ENCODE data around the gene GNA12. TPM values are rescaled to one million over a fixed set of nuclear protein-coding genes. Genes with fewer than 3 reads are reported as not detected.

GNA12 gene
- total and polyA plus RNA-seq, 4 donors = 3.7 to 19.0 (median 11.3) TPM

DNA sequence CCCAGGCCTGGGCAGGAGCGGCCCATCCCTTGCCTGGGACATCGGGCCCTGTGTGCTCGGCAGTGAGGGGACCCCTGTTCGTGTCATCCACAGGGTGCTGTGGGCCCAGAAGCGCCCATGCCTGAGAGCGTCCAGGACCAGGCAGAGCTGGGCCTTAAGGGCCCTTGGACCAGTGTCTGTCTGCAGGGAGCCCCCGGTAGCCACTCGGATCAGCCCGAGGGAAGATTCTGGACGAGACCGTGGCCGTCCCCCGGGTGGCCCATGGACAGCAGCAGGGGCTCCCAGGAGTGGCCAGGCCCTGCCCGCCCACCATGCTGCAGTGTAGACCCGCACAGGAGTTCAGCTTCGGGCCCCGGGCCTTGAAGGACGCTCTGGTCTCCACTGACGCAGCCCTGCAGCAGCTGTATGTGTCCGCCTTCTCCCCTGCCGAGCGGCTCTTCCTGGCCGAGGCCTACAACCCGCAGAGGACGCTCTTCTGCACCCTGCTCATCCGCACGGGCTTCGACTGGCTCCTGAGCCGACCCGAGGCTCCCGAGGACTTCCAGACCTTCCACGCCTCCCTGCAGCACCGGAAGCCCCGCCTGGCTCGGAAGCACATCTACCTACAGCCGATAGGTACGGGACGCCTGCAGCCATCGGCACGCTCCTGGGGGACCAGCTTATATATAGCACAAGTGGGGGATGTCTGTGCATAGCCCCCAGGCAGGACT, 143.8 kb downstream of the GNA12 start:
- TF ChIP-seq FOXA1 (IDR thresholded peaks at IDR 0.05) (no peak), MAX (IDR thresholded peaks at IDR 0.05) (no peak), NR2F2 (IDR thresholded peaks at IDR 0.05) (no peak), HNF4G (IDR thresholded peaks at IDR 0.05) (no peak), YY1 (IDR thresholded peaks at IDR 0.05) (no peak), GABPA (IDR thresholded peaks at IDR 0.05 in 1 of 2, conservative IDR thresholded peaks at IDR 0.05 in 1 of 2) (no peak), CTCF (IDR thresholded peaks at IDR 0.05; ENCODE audit: low read depth, low read length, missing input control) (no peak), HNF4A (conservative IDR thresholded peaks at IDR 0.05) (no peak), JUND (IDR thresholded peaks at IDR 0.05) (no peak), SP1 (IDR thresholded peaks at IDR 0.05) (no peak)
- TF ChIP-seq, protein P1, sequence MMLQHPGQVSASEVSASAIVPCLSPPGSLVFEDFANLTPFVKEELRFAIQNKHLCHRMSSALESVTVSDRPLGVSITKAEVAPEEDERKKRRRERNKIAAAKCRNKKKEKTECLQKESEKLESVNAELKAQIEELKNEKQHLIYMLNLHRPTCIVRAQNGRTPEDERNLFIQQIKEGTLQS (IDR thresholded peaks at IDR 0.05) = no peak
- TF ChIP-seq, protein P2, sequence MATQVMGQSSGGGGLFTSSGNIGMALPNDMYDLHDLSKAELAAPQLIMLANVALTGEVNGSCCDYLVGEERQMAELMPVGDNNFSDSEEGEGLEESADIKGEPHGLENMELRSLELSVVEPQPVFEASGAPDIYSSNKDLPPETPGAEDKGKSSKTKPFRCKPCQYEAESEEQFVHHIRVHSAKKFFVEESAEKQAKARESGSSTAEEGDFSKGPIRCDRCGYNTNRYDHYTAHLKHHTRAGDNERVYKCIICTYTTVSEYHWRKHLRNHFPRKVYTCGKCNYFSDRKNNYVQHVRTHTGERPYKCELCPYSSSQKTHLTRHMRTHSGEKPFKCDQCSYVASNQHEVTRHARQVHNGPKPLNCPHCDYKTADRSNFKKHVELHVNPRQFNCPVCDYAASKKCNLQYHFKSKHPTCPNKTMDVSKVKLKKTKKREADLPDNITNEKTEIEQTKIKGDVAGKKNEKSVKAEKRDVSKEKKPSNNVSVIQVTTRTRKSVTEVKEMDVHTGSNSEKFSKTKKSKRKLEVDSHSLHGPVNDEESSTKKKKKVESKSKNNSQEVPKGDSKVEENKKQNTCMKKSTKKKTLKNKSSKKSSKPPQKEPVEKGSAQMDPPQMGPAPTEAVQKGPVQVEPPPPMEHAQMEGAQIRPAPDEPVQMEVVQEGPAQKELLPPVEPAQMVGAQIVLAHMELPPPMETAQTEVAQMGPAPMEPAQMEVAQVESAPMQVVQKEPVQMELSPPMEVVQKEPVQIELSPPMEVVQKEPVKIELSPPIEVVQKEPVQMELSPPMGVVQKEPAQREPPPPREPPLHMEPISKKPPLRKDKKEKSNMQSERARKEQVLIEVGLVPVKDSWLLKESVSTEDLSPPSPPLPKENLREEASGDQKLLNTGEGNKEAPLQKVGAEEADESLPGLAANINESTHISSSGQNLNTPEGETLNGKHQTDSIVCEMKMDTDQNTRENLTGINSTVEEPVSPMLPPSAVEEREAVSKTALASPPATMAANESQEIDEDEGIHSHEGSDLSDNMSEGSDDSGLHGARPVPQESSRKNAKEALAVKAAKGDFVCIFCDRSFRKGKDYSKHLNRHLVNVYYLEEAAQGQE (IDR thresholded peaks at IDR 0.05) = no peak
- TF ChIP-seq, protein P3, sequence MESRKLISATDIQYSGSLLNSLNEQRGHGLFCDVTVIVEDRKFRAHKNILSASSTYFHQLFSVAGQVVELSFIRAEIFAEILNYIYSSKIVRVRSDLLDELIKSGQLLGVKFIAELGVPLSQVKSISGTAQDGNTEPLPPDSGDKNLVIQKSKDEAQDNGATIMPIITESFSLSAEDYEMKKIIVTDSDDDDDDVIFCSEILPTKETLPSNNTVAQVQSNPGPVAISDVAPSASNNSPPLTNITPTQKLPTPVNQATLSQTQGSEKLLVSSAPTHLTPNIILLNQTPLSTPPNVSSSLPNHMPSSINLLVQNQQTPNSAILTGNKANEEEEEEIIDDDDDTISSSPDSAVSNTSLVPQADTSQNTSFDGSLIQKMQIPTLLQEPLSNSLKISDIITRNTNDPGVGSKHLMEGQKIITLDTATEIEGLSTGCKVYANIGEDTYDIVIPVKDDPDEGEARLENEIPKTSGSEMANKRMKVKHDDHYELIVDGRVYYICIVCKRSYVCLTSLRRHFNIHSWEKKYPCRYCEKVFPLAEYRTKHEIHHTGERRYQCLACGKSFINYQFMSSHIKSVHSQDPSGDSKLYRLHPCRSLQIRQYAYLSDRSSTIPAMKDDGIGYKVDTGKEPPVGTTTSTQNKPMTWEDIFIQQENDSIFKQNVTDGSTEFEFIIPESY (IDR thresholded peaks at IDR 0.05) = no peak
- no peaks in the 10 kb centered on the region for H3K9me3 ChIP-seq (ENCODE audit: control insufficient read depth in 4 of 4, low read length in 3 of 4)
- no peak overlapping the region for H3K27ac ChIP-seq (ENCODE audit: low read depth in 1 of 2, low read length in 2 of 2)
- no peaks in the 10 kb centered on the region for H3K36me3 ChIP-seq (ENCODE audit: control insufficient read depth in 4 of 4, insufficient read depth in 3 of 4, low read depth in 1 of 4, low read length in 3 of 4)
- DNase-seq (ENCODE audit: low spot score) = no peak
- no peak overlapping the region for H3K9ac ChIP-seq (ENCODE audit: low read depth in 1 of 2, low read length in 2 of 2)
- no peak overlapping the region for H3K4me3 ChIP-seq (ENCODE audit: low read depth in 1 of 3, low read length in 3 of 3)
- WGBS = 93% methylated on average over 40 of the region's 40 CpGs
- peaks cover 0 to 12% (median 2%) of the 10 kb centered on the region in 4 donors for H3K4me1 ChIP-seq (ENCODE audit: control insufficient read depth in 4 of 4, insufficient read depth in 4 of 4, low read length in 3 of 4)
- no peaks in the 10 kb centered on the region for H3K27me3 ChIP-seq (ENCODE audit: control insufficient read depth in 4 of 4, insufficient read depth in 4 of 4, low read length in 3 of 4)

DNA sequence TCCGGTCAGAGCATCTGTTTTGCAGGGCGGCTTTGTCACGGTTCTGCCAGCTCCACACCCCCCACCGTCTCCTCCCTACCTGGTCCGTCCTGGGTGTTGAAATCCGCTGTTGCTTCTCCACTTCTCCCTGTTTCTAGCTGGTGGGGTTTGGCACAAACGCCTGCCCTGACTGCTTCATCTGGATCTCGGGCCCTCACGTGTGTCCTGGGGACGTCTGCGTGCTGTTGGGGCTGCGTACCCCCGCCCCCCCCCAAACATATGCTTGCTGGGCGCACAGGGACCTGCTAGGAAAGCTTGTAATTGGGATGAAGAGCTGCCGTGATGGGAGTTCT, 144.9 kb downstream of the GNA12 start:
- Histone ChIP-seq H3K4me1 (ENCODE audit: control insufficient read depth in 4 of 4, insufficient read depth in 4 of 4, low read length in 3 of 4) (peaks cover 0 to 12% (median 2%) of the 10 kb centered on the region in 4 donors), H3K9ac (ENCODE audit: low read depth in 1 of 2, low read length in 2 of 2) (no peak overlapping the region), H3K27ac (ENCODE audit: low read depth in 1 of 2, low read length in 2 of 2) (no peak overlapping the region), H3K9me3 (ENCODE audit: control insufficient read depth in 4 of 4, low read length in 3 of 4) (no peaks in the 10 kb centered on the region), H3K4me3 (ENCODE audit: low read depth in 1 of 3, low read length in 3 of 3) (no peak overlapping the region), H3K27me3 (ENCODE audit: control insufficient read depth in 4 of 4, insufficient read depth in 4 of 4, low read length in 3 of 4) (no peaks in the 10 kb centered on the region), H3K36me3 (ENCODE audit: control insufficient read depth in 4 of 4, insufficient read depth in 3 of 4, low read depth in 1 of 4, low read length in 3 of 4) (no peaks in the 10 kb centered on the region)
- TF ChIP-seq, protein P3 (IDR thresholded peaks at IDR 0.05) = no peak
- TF ChIP-seq EGR1 (IDR thresholded peaks at IDR 0.05; ENCODE audit: low read depth in 2 of 2) = no peak
- DNase-seq (ENCODE audit: low spot score) = no peak
- 70% methylated on average over 15 of the region's 15 CpGs for WGBS

Measured in liver (tissue), 9 donors.